Adipocyte (in vitro differentiated cells): ENCODE results near the gene TSGA10IP.
"Not testable (repeated sequence)": the region's sequence is repeated elsewhere in the genome, so short reads cannot be mapped to it uniquely, and the experiment has no call there.

ENCODE experiments used
- DNase-seq: peaks from one replicate; pipeline ENCODE4 v3.0.0-alpha.2; 2015; ENCODE audit warnings: low read depth
- H3K27me3 ChIP-seq: replicated peaks from 2 replicates; pipeline ENCODE4 v1.7.0; 2013; ENCODE audit warnings: mild to moderate bottlenecking, low read length, moderate library complexity; ENCODE audit not compliant: control insufficient read depth, insufficient read depth
- H3K36me3 ChIP-seq: 2 replicates; pipeline ENCODE4 v1.7.0; 2013; ENCODE audit warnings: low read length, mild to moderate bottlenecking, moderate library complexity; ENCODE audit not compliant: control insufficient read depth, insufficient read depth, severe bottlenecking
- H3K4me1 ChIP-seq: 2 replicates; pipeline ENCODE4 v1.7.0; 2013; ENCODE audit warnings: mild to moderate bottlenecking, low read length, moderate library complexity; ENCODE audit not compliant: control insufficient read depth, insufficient read depth
- H3K4me3 ChIP-seq: 2 replicates; pipeline ENCODE4 v1.7.0; 2013; ENCODE audit warnings: mild to moderate bottlenecking, low read length, moderate library complexity
- H3K9ac ChIP-seq: 2 replicates; pipeline ENCODE4 v1.7.0; 2013; ENCODE audit warnings: mild to moderate bottlenecking, low read length, moderate library complexity
- H3K9me3 ChIP-seq: 2 replicates; pipeline ENCODE4 v1.7.0; 2013; ENCODE audit warnings: mild to moderate bottlenecking, low read length, moderate library complexity; ENCODE audit not compliant: control insufficient read depth

Gene TSGA10IP

GRCh38 chr11:65951641-65952040 lies 6.4 kb downstream of the TSGA10IP start:
- H3K9me3 ChIP-seq, H3K36me3 ChIP-seq, DNase-seq, H3K9ac ChIP-seq, H3K4me1 ChIP-seq, H3K4me3 ChIP-seq, H3K27me3 ChIP-seq: not testable (repeated sequence)

GRCh38 chr11:65952052-65952521 lies 6.8 kb downstream of the TSGA10IP start:
- Histone ChIP-seq H3K4me1 (no peaks in the 10 kb centered on the region), H3K9me3 (no peaks in the 10 kb centered on the region), H3K36me3 (no peaks in the 10 kb centered on the region), H3K4me3 (no peak overlapping the region), H3K9ac (no peak overlapping the region), H3K27me3 (no peaks in the 10 kb centered on the region)
- DNase-seq = no peak

DNA sequence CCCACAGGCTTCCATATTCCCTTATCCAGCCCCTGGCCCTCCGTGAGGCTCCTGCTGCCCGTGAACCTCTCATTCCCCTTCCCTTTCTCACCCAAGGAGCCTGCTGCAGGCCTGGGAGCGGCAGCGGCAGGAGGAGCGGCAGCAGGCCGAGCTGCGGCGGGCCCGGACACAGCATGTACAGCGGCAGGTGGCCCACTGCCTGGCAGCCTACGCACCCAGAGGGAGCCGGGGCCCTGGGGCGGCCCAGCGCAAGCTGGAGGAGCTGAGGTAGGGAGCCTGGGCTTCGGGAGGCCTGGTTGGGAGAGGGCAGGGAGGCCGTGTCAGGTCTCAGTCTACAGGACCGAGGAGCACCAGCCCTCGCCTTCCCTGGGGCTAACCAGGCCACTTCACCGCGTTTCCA lies 8.2 kb downstream of the TSGA10IP start:
- no peak for DNase-seq
- H3K27me3 ChIP-seq = no peaks in the 10 kb centered on the region
- H3K9ac ChIP-seq = no peak overlapping the region
- no peaks in the 10 kb centered on the region for H3K9me3 ChIP-seq
- no peaks in the 10 kb centered on the region for H3K36me3 ChIP-seq
- H3K4me3 ChIP-seq = no peak overlapping the region
- H3K4me1 ChIP-seq = no peaks in the 10 kb centered on the region

DNA sequence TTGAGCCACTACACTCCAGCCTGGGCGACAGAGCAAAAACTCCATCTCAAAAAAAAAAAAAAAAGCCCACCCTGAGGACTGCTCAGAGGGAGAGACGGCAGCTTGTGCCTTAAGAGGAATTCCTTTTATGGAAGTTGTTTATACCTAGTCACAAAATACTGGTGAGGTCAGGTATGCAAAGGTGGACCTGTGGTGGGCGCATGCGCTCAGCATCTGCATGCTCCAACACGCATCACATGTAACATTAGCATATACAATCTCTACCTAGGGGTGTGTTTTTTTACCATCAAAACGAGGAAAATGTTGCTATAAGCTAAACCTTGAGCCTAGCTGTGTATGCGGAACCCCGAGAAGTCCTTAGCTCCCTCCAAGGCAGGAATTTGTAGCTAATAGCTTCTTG lies 9.5 kb downstream of the TSGA10IP start:
- DNase-seq = no peak
- Histone ChIP-seq H3K36me3 (no peaks in the 10 kb centered on the region), H3K9ac (no peak overlapping the region)

DNA sequence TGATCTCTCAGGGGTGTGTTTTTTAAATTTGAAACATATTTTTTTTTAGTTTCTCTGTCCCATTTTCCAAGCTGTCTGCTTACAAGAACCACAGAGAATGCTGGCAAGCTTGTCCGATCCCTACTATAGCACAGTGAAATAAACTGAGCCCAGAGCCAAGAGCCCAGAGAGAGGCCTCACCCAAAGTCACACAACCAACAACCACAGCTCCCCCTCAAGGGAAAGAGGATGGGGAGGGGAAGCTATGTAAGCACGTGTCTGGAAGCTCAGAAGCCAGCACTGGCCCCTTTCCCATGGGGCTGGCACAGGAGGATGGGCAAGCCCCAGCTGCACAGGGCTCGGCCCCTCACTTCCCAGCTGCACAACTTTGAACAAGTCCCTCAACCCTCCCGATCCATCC lies 13.0 kb downstream of the TSGA10IP start:
- Histone ChIP-seq H3K9me3 (no peaks in the 10 kb centered on the region), H3K4me3 (no peak overlapping the region), H3K27me3 (no peaks in the 10 kb centered on the region), H3K36me3 (no peaks in the 10 kb centered on the region), H3K4me1 (peaks cover 12% of the 10 kb centered on the region), H3K9ac (no peak overlapping the region)
- DNase-seq = no peak

More for the DNA sequence above, 9.5 kb downstream of the TSGA10IP start:
- no peak overlapping the region for H3K4me3 ChIP-seq
- H3K9me3 ChIP-seq = no peaks in the 10 kb centered on the region
- H3K27me3 ChIP-seq = no peaks in the 10 kb centered on the region
- H3K4me1 ChIP-seq = no peaks in the 10 kb centered on the region

DNA sequence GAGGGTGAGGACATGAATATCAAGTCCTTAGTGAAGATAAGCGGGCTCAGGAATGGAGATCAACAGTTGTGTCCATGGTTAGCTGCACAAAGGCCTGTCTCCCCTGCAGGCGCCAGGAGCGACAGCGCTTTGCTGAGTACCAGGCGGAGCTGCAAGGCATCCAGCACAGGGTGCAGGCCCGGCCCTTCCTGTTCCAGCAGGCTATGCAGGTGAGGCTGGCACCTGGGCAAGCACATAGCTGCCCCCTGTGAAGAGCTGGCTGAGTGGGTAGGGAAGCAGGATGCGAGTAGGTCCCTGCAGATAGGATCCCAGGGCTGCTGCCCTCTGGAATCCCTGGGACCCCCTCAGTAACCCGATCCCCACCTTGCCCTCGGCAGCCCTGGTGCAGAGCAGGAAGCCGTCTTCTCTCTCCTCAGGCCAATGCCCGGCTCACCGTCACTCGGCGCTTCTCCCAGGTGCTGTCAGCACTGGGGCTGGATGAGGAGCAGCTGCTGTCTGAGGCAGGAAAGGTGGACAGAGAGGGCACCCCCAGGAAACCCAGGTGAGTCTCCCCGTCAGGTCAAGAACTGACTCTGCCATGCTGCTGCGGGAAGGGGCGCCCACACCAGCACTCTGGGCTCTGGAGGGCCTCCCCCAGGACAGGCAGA lies 13.6 kb downstream of the TSGA10IP start:
- H3K4me3 ChIP-seq = no peak overlapping the region
- no peaks in the 10 kb centered on the region for H3K9me3 ChIP-seq
- no peaks in the 10 kb centered on the region for H3K27me3 ChIP-seq
- H3K36me3 ChIP-seq = no peaks in the 10 kb centered on the region
- no peak for DNase-seq
- peaks cover 18% of the 10 kb centered on the region for H3K4me1 ChIP-seq
- H3K9ac ChIP-seq = no peak overlapping the region

GRCh38 chr11:65960824-65961266 lies 15.6 kb downstream of the TSGA10IP start:
- Histone ChIP-seq H3K36me3 (peaks cover 18% of the 10 kb centered on the region), H3K9ac (peak overlapping the region; percentile 96), H3K4me1 (peaks cover 19% of the 10 kb centered on the region), H3K27me3 (no peaks in the 10 kb centered on the region), H3K9me3 (no peaks in the 10 kb centered on the region), H3K4me3 (peak overlapping the region; percentile 93)
- no peak for DNase-seq

GRCh38 chr11:65961267-65962140 lies 16.2 kb downstream of the TSGA10IP start, which contains the start of gene SART1:
Gene SART1 (plus strand): TSS chr11:65961734. CDS start chr11:65961781, 47 bp downstream.
- Histone ChIP-seq H3K36me3 (peaks cover 25% of the 10 kb centered on the region), H3K4me3 (peak within 1 kb of the TSS; percentile 93), H3K9ac (peak within 1 kb of the TSS; percentile 96)

DNA sequence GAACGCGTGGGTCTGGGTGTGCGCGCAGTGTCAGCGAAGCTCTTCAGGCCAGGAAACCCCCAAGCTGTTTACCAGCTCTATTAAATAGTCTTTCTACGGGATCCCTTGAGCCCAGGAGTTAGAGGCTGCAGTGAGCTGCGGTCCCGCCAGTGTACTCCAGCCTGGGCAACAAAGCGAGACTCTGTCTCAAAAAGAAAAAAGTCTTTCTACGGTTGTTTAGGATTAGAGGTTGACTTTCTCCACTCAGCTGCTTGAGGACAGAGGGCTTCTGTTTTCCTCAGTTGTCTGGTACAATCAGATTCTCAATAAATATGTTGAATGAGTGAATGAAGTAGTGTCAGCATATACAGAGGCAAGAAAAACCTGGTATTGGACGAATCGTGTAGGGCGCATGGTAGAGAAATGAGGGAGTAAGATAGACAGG lies 16.9 kb downstream of the TSGA10IP start:
- DNase-seq = no peak
- Histone ChIP-seq H3K9ac (peak overlapping the region; percentile 96), H3K4me1 (peaks cover 19% of the 10 kb centered on the region), H3K9me3 (no peaks in the 10 kb centered on the region), H3K27me3 (no peaks in the 10 kb centered on the region), H3K4me3 (peak overlapping the region; percentile 93), H3K36me3 (peaks cover 31% of the 10 kb centered on the region)

More at GRCh38 chr11:65961267-65962140, 16.2 kb downstream of the TSGA10IP start, which contains the start of gene SART1:
- DNase-seq = peak; percentile 99
- Histone ChIP-seq H3K4me1 (peaks cover 19% of the 10 kb centered on the region), H3K27me3 (no peaks in the 10 kb centered on the region), H3K9me3 (no peaks in the 10 kb centered on the region)

- Histone ChIP-seq H3K36me3 (peaks cover 52% of the 10 kb centered on the region), H3K27me3 (no peaks in the 10 kb centered on the region), H3K9ac (no peak overlapping the region), H3K9me3 (no peaks in the 10 kb centered on the region), H3K4me3 (no peak overlapping the region), H3K4me1 (peaks cover 23% of the 10 kb centered on the region)
- no peak for DNase-seq
Measured at GRCh38 chr11:65964906-65965305, 19.6 kb downstream of the TSGA10IP start.

GRCh38 chr11:65965986-65966762 lies 20.9 kb downstream of the TSGA10IP start:
- H3K9ac ChIP-seq = no peak overlapping the region
- H3K27me3 ChIP-seq = no peaks in the 10 kb centered on the region
- peaks cover 25% of the 10 kb centered on the region for H3K4me1 ChIP-seq
- H3K4me3 ChIP-seq = no peak overlapping the region
- no peak for DNase-seq
- peaks cover 54% of the 10 kb centered on the region for H3K36me3 ChIP-seq
- no peaks in the 10 kb centered on the region for H3K9me3 ChIP-seq
